Gastrocnemius medialis (tissue), 4 donors: ENCODE results near the gene PWWP2A.

Experiments used
- POLR2A ChIP-seq, 2 donors: fragments of 450-650 bp; IDR thresholded peaks; one replicate each; pipeline ENCODE4 v1.6.1; 2017; ENCODE audit warnings: antibody characterized with exemption in 2 of 2, mild to moderate bottlenecking in 2 of 2, moderate library complexity in 2 of 2
- TF ChIP-seq, protein P1 (sequence below), 5 experiments: fragments of 450-650 bp in 3 of 5; fragments of 200-600 bp in 2 of 5; sonication (generic) in 2 of 5; IDR thresholded peaks in 4 of 5; conservative IDR thresholded peaks in 1 of 5; 1 replicate in 4 of 5; 2 replicates in 1 of 5; pipeline ENCODE4 v1.5.1; 2016 to 2019; ENCODE audit warnings: antibody characterized with exemption in 5 of 5, mild to moderate bottlenecking in 3 of 5, moderate library complexity in 3 of 5

DNA sequence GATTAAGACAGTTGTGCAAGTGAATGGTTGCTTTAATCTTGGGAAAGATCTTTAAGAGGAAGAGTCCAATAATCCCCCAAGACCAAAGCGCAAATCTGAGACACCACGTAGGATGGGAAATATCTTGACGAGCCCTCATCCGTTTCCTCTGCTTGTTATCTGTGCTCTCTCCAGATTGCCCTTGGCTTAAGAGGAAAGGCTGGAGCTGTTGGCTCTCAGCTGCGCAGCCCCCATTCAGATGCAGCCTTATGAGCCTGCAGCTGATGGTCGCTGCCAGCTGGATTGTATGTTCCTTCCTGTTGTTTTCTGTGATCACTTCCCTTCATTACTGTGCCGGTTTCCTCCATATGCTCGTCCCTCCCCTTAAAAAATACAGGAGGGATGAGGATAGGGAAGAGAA, 47.7 kb downstream of the PWWP2A start:
- TF ChIP-seq, protein P1, sequence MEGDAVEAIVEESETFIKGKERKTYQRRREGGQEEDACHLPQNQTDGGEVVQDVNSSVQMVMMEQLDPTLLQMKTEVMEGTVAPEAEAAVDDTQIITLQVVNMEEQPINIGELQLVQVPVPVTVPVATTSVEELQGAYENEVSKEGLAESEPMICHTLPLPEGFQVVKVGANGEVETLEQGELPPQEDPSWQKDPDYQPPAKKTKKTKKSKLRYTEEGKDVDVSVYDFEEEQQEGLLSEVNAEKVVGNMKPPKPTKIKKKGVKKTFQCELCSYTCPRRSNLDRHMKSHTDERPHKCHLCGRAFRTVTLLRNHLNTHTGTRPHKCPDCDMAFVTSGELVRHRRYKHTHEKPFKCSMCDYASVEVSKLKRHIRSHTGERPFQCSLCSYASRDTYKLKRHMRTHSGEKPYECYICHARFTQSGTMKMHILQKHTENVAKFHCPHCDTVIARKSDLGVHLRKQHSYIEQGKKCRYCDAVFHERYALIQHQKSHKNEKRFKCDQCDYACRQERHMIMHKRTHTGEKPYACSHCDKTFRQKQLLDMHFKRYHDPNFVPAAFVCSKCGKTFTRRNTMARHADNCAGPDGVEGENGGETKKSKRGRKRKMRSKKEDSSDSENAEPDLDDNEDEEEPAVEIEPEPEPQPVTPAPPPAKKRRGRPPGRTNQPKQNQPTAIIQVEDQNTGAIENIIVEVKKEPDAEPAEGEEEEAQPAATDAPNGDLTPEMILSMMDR (IDR thresholded peaks at IDR 0.05 in 4 of 5, conservative IDR thresholded peaks at IDR 0.05 in 1 of 5): no peak
- TF ChIP-seq POLR2A (IDR thresholded peaks at IDR 0.05): no peak
